NCI-H1417 (cell line): ENCODE results near the gene TRAP1.
A peak's percentile ranks its signal among the peaks of the same experiment; 100 is the strongest.

ENCODE experiments used
- DNase-seq, 3 experiments: peaks; one replicate each; lab custom pipeline; 2025; lab: John Stamatoyannopoulos, UW

The TRAP1 gene

DNA sequence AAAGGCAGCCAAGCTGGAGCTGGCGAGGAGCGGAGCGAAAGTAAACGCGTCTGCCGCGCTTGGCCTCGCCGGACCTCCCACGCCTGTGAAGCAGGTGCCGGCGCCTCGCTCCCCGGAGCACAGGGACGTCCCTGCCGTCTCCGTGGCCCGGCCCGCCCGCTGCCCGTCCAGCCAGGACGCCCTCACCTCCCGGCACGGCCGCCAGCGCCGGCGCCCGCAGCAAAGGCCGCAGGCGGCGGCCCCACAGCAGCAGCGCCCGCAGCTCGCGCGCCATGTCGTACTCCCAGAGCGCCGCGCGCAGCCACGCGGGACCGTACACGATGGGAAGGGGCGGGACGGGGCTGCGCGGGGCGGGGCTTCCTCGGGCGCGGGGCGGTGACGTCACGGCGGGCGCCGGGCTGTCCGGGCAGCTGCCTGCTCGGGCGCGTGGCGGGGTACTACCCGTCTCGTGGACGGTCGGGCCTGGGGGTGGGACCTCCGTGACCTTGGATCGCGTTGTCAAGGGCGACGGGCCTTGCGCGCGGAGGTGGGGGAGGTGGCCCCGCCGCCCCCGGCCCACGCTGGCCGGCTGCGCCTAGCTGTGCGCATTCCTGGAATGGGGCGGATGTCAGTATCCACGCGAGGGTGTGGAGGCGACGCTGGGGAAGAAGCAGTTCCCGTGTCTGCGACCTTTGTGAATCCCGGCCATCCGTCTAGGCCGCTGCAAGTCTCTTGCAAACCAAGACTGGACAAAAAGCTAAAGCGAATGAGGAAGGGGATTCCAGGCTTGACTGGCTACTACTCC lies at the start of gene TRAP1:
TSS of gene TRAP1 (minus strand) at position 290 of the 784 bp plus-strand sequence. CDS start at position 274, 16 bp downstream.
- DNase-seq, result peak; percentile 75 to 84 (median 81)

DNA sequence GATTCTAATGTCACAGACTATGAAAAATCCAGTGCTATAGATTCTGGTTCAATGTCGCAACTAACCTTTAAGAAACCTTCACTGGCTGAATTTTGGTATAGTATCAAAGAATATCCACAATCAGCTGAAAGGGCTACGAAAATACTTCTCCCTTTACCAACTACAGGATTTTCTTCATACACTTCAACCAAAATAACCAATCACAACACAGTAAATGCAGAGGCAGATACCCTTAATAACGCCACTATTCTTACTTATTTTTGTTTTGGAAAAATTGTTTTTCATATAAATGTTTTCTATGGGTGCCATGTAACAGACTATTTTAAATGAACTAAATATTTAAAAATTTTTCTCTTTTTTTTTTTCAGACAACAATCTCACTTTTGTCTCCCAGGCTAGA lies 48.9 kb upstream of the TRAP1 start:
- no peak for DNase-seq

DNA sequence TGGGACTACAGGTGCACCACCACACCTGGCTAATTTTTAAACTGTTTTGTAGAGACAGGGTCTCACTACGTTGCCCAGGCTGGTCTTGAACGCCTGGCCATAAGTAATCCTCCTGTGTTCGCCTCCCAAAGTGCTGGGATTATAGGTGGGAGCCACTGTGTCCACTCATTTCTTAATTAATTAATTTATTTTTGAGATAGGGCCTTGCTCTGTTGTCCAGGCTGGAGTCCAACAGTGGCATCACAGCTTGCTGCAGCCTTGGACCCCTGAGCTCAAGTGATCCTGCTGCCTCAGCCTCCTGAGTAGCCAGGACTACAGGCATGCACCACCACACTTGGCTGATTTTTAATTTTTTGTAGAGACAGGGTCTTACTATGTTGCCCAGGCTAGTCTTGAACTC lies 47.1 kb upstream of the TRAP1 start:
- DNase-seq, result no peak

DNA sequence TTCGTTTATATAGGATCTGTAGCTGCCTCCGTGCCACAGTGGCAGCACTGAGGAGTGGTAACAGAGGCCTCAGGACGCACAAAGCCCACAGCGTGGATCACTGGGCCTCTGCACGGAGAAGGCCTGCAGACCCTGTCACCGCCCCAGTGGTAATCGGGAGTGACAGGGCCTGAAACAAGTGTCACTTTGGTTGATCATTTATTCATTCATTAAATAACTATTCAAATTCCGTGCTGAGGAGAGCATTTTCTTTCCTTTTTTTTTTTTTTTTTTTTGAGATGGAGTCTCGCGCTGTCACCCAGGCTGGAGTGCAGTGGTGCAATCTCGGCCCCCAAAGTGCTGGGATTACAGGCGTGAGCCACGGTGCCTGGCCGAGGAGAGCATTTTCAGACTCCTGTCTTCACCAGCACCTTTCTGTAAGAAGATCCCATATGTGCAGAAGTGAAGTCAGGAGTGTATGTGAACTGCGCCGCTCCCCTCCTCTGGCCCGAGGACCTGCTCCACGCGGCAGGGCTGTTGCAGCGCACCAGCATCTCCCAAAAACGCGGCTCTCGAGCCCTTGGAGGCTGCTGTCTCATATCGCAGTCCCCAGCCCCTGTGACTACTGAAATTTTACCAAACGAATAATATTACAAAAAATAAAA lies 44.9 kb upstream of the TRAP1 start:
- DNase-seq, result no peak

DNA sequence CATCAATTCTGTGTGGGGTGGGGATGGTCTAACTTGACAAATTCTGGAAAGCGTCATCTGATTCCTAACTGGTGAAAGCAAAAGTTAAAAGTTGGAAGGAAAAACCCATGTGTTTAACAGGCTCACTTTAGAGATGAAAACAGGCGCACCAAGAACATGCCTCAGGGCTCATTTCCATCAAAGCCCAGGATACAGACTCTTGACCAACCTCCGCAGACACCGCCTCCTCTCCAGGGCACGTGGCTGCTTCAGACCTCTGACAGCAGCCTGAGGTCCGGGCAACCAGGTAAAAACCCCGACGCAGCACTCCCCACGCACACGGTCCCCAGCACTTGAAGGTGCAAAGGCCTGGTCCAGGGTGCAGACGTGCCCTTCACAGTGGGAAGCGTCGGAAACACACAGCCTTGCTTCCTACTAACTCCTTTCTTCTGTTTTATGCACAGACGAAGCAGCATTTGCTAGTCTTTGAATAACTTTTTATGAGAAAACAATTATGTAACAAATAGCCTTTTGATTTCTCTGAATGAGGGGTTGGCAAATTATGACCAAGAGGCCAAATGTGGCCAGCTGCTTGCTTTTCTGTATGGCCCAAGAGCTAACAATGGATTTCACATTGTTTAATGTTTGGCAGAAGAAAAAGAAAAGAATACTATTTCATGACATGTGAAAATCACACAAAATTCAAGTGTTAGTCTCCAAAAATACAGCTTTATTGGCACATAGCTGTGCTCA lies 44.2 kb upstream of the TRAP1 start:
- DNase-seq, result no peak

DNA sequence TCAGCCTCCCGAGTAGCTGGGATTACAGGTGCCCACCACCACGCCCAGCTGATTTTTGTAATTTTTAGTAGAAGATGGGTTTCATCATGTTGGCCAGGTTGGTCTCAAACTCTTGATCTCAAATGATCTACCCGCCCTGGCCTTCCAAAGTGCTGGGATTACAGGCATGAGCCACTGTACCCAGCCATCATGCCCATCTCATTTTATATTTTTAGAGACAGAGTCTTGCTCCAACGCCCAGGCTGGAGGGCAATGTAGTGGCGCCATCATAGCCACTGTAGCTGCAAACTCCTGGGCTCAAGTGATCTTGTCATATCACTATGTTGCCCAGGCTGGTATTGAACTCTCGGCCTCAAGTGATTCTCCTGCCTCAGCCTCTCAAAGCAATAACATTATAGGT lies 43.2 kb upstream of the TRAP1 start:
- DNase-seq, result no peak

DNA sequence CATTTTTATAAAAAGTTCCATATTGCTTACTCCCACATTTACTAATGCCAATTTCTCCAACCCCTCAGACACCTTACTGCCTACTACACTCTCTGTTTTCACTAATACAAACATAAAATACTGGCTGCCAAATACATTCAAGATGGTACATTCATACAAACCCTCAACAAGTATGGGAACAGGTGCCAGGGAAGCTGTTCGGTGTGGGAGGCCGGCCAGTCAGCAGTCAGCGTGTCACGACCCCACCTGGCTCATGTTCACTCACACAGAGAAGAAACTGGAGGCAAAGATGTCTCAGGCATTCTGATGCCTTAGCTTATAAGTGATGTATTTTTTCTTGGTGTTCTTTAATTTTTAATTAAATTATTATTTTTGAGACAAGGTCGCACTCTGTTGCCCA lies 42.4 kb upstream of the TRAP1 start:
- no peak for DNase-seq

DNA sequence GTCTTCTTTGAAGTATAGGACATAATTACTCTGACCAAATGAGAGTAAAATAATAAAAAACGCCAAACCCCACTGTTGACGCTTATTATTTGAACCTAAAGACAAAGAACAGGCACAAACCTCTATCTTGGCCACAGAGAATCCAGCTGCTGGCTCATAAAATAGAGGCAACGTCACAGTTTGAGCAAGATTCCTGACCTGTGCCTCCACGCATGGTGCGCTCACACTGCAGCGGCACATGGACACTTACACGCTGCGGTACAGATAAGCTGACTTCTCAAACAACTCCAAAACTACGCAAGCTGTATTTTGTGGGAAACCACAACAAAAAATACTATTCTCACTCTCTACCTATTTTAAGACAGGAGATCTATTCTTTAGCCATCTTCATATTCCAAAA lies 38.8 kb upstream of the TRAP1 start:
- no peak for DNase-seq

DNA sequence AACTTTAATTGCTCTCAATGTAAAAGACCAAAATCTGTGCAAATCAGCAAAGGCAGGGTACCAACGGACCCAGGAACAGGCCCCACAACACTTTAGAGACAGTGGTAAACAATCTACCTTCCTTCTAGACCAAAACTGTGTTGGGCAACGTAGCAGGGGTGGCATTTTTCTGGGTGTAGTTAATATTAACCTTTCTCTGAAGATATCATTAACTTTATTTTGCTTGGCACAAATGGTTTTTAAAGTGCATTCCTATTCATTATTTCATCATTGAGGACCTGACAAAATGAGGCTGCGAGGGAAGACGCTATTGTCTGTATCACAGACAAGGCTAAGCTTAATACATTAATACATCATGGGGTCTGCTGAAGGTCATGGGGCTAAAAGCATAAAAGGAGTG lies 37.9 kb upstream of the TRAP1 start:
- no peak for DNase-seq

DNA sequence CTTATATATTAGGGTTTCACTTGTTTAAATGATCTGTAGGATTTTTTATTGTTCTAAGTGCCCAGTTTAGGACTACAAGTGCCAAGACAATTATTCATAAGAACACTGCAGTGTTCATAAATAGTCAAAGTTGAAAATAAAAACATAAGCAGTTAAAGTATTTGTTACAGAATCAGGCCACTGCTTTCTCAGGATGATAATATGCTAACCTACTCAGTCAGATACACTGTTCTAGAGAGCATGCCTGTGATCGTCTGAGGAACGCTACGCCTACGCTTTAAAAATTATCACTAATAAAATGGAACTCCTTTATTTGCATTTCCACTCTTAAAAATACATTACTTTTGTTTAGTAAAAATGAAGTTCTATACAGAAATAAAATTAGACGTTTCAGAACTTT lies 37.4 kb upstream of the TRAP1 start:
- no peak for DNase-seq

DNA sequence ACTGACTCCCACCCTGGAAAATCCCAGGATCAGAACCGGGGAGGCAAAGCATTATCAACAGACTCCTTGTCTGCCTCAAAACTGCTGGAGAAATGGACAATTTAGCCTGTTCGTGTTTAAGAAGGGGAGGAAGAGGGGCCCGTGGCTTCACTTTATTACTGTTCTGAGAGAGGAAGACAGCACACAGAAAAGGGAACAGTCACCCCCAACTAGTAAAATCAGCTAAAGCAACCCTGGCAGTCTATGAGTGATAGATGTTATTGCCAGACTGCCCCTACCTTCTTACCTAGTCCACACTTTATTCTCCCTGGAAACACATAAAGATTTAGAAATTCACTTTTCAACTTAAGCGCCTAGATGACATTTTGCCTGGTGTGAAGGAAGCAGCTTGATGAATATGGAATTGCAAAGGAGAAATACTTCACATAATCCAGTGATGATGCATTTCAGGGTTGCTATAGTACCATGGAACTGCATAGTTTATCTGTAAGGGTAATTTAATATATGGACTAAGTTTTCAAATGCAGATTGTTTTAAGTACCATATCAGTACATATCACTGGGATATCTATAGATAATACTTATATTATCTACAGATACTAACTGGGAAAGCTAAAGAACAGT lies 36.9 kb upstream of the TRAP1 start:
- DNase-seq, result no peak

DNA sequence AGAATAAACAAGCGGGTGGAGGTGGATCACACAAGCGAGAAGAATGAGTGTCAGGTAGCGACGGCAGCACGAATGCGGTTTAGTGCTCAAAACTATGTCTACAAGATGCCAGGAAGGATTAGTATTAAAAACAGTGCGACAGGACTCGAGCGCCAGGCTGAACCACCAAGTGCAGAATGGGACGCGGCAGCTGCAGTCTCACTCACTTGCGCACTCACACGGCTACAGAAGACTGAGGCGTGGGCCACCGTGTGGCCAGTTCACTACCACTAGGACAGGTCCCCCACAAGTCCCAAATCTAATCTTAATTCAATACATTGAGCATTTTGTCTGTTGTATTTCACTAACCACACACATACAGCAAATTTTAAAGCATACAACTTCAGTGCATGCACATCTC lies 35.7 kb upstream of the TRAP1 start:
- no peak for DNase-seq

DNA sequence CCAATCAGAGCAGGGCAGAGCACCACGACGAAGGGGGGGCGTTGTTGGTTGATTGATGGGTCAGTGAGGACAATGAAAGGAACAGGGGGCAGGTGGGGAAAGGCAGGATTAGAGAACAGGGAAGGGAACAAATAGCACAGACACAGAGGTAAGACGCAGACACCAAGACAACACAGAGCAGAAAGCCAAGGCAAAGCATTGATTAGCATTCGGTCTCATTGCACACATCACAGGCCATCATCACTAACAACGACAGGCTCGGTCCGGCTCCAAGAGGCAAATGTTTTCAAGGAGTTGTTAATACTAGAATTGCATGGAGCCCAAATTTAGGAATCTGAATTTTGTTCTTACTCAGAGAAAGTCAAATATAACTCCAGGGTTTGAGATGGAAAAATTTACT lies 34.6 kb upstream of the TRAP1 start:
- no peak for DNase-seq

DNA sequence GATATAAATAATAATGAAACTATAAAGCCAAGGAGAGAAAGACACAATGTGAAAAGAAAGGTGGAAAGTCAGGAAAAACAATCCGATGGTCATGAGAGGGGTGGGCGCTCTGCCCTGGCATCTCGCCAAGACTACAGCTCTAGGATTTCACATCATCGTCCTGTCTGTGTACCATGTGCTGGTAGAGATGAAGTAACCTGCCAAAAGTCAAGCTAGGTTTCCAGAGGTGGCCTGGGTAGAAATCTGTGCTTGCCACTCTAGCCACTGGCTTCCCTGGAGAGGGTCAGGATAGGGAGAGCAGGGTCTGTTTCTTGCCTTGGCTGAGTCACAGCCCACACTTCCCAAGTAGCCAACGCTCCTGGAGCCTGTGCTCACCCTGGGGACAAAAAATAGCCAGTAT lies 31.0 kb upstream of the TRAP1 start:
- DNase-seq, result no peak

DNA sequence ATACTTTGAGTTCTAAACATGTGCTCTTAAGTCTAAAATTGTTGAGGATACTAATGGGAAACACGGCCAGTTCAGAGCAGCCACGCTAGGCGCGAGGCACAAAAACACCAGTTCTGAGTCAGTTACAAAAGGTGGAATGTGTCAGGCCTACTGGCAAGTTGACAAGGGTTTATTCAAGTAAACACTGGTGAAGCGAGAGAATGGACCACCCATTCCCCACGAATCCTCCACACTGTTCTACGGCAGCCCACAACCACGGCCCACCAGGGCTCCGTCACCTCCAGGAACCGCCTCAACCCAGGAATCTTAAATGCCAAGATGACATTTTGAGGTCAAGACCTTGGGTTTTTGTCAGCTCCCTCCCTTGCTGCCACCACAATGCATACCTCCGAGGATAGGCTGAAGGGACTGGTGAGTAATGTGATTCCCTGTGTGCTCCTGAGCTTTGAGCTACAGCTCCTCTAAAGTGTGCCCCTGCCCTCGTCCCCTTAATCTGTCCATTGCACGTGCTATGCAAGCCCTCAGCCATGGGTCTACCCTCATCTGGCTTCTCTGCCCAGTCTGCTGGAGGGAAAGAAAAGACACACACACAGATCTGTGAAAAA lies 28.5 kb upstream of the TRAP1 start:
- no peak for DNase-seq

DNA sequence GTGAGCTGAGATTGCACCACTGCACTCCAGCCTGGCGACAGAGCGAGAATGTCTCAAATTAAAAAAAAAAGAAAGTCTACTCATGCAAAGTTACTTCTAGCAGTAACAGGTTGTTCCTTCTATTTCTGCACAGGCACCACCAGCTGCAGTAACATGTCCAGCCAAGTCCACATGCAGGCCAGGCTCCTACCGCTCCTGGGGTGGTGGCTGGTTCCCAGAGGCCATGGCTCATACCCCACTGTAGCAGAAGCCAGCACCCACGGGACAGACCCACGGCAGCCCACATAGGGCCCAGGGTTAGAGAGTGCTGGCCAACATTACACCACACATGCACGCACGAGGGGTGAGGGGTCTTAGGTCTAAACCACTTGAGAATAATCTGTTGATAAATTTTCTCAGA lies 26.7 kb upstream of the TRAP1 start:
- no peak for DNase-seq

DNA sequence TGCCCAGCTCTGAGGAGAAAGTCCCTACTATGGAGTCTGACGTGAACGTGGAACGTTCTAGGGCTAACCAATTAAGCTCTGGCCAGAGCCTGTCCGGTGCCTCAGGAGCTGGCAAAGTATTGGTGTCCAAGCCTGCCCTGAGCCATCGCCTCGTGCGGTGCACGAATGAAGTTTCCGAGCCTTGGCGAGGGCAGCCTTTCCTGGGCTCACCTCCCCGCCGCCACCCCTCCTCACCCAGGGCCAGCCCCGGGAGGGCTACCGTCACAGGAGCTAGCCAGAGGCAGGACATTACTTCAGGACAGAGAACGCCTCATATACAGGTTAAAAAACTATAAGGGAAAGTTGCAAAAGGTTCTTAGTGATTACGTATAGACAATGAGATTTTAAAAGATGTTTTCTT lies 23.6 kb upstream of the TRAP1 start:
- DNase-seq, result no peak

DNA sequence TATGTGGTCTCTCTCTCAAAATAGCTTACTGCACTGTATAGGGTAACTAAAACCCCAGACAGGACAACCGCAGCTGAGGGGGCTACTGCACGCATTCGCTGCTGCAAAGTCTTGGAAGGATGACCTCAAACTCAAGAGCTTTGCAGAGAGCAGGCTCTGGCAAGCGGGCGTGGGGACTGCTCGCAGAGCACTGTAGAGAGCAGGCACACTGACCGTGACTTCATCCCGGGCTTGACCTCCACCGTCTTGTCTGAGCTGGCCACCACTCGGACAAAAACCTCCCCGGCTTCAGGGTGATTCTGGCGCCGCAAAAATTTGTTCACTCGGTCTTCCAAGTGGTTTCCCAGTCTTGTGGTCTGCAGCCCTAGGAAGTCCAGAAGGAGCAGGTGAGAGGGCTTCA lies 22.9 kb upstream of the TRAP1 start:
- no peak for DNase-seq

DNA sequence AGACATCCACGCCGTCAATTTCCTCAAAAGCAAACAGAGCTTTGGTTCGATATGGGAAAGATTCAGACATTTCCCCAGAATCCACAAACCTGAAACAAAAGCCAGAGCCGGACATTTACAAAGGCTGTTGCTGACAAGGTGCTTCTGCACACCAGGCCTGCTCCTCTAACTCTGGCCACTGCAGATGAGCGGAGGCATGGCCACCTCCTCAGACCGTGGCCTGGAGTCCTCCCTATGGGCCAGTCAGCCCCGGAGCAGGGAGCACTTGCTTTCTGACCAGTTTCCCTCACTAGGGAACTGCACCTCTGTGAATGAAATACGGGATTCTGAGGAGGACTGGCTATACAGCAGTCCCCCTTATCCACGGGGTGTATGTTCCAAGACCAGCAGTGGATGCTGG lies 22.3 kb upstream of the TRAP1 start:
- DNase-seq, result no peak

DNA sequence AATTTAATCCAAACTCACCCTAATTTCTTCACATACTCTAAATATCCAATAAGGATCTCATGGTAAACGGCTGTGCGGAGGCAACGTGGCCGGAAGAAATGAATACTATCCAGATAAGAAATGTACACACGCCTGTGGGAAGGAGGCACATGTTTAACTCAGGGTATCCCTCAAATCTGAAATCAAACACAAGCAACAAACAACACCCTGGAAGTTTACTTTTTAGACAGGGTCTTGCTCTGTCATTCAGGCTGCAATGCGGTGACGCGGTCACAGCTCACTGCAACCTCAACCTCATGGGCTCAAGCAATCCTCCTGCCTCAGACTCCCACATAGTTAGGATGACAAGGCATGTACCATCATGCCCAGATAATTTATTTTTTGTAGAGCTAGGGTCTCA lies 21.2 kb upstream of the TRAP1 start:
- no peak for DNase-seq

DNA sequence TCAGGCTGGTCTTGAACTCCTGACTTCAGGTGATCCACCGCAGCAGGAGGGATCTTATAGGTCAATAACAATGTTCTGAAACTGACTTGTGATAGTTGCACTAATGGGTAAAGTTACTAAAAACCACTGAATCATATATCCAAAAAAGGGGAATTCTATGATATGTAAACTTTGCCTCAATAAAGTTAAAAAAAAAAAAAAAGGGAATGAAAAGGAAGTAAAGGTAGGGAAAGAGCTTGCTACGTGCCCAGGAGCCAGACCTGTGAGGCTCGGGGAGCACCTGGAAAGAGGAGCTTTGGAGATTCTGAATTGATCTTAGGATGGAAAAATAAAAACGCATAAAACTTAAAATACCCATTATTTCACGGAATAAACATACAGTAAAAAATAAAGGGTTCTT lies 20.8 kb upstream of the TRAP1 start:
- no peak for DNase-seq

DNA sequence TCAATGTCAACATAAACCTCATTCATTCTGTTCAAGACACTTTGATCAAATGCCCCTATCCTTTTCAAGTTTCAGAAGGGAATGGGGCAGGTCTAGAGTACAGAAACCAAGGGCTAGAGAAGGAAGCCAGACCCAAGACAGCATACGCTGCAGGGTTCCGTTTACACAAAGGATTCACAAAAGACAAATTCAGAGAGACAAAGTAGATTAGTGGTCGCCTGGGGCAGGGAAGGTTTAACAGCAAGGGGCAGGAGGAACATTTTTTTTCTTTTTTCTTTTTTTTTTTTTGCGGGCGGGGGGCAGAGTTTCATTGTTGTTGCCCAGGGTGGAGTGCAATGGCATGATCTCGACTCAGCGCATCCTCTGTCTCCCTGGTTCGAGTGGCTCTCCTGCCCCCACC lies 19.9 kb upstream of the TRAP1 start:
- DNase-seq, result no peak
